GM21515 (cell line): ENCODE data around the gene NRG3.

Source experiments
- ATAC-seq: cut with Tn5 transposase; IDR thresholded peaks from one replicate; pipeline ENCODE4 v1.9.1; 2021; ENCODE audit not compliant: unreplicated experiment

NRG3 gene

DNA sequence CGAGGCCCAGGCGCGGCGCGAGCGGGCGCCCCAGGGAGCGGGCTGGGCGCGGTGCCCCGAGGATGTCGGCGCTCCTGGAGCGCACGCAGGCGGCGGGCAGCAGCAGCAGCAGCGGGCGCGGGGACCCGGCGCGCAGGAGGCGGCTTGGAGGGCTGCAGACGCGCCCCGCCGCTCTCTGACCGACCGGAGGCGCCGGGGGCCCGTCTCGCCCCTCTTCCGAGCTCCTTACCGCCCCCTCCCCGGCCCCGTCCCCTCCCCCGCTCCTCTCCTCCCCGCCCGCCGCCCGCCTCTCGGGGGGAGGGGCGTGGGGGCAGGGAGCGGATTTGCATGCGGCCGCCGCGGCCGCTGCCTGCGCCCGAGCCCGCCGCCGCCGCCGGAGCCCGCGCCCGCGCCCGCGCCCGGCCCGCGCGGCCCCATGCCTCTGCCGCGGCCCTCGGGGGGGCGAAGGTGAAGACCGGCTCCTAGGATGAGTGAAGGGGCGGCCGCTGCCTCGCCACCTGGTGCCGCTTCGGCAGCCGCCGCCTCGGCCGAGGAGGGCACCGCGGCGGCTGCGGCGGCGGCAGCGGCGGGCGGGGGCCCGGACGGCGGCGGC, at the start of gene NRG3:
TSS of gene NRG3 (plus strand) at position 320 of the 592 bp plus-strand sequence.
- no peak for ATAC-seq

DNA sequence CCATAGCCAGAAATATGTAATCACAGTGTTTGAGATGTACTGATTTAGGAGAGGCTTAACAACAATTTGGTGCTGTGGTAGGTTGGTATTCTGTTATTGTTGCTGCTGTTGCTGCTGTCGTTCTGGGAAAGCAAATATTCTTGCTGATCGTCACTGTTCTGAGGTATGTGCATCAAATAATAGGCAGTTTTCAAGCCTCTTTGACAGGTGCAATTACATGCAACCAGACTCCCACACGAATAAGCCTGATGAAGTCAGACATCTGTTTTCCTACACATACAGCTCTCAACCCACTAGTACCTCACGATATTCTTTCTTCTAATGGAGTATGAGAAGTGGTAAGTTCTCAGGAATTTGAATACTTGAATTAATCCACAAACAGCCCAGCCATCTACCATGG, 46.7 kb upstream of the NRG3 start:
- ATAC-seq: no peak

DNA sequence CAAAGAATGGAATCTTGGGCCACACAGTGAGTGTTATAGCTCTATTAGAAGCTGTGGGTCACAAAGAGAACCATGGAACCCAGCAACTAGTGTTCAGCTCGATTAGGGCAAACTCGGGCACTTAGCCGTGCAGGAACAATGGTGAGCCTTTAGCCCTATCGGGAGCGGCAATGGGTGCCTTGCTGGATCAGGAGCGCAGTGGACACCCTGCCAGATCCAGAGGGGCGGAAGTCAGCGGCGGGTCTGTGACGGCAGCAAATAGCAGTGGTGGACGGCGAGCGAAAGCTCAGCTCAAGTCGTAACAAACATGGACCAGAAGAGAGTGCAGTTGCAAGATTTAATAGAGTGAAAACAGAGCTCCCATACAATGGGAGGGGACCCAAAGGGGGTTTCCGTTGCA, 43.9 kb upstream of the NRG3 start:
- ATAC-seq: no peak

- no peak for ATAC-seq
Measured at GRCh38 chr10:81838950-81839349, 36.0 kb upstream of the NRG3 start.

DNA sequence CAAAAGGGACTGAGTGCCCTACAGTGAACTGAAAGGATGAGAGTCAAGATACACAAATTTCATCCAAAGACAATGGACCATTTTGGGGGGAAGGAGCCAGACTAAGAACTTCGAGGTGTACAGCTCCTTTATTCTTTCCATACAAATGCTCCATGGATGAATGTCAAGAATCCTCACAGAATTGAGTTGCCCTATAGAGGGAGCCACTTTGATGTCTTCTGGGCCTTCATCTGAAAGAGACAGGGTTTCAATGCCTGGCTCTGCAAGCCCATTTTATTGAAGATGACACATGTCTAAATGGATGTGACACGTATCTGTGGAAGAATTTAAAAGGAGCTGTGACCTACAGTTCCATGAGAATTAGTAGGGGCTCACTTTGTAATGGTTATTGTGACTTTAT, 32.0 kb upstream of the NRG3 start:
- no peak for ATAC-seq

GRCh38 chr10:81847675-81848074, 27.3 kb upstream of the NRG3 start:
- ATAC-seq: no peak

DNA sequence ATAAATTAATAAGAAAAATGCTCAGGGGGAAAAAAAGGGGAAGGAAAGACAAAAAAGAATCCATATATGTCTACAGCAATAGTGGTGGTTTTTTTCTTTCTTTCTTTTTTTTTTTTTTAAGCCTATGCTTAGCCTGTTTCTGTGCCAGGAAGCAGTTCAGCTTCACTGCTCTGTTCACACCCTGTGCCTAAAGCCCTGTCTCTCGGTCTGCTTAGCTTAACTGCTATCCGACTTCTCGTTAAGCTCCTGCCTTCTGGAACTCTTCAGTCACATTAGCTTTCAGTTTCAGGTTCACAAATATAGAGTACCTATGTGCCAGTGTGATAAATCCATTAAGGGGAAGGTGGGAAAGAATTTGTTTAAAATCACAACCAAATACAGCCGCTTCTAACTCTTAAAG, 26.5 kb upstream of the NRG3 start:
- no peak for ATAC-seq

DNA sequence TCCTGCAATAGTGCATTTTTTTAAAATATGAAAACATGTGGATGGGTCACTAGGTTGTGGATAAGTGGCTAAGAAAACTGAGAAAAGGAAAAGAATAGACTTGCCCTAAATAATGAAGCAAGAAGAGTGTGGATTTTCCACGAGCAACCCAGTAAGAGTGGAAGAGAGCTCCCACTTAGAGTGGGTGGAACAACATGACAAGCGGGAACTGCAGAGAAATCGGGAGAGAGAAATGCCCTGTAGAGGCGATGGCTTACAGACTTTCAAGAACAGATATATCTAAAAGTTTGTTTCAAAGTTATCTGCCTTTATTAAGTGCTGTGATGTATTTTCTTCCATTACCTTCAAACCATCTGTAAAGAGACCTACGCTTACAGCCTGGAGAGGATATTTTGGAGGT, 26.1 kb upstream of the NRG3 start:
- no peak for ATAC-seq

DNA sequence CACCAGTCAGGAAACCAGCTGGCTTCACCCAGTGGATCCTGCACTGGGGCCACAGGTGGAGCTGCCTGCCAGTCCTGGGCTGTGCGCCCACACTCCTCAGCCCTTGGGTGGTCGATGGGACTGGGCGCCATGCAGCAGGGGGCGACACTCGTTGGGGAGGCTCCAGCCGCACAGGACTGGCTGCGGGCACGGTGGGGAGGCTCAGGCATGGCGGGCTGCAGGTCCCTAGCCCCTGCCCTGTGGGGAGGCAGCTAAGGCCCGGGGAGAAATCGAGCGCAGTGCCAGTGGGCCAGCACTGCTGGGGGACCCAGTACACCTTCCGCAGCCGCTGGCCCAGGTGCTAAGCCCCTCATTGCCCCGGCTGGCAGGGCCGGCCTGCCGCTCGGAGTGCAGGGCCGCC, 12.4 kb upstream of the NRG3 start:
- no peak for ATAC-seq

GRCh38 chr10:81863771-81864170, 11.2 kb upstream of the NRG3 start:
- ATAC-seq: no peak

- ATAC-seq: no peak
Measured at GRCh38 chr10:81865581-81865980, 9.4 kb upstream of the NRG3 start.

DNA sequence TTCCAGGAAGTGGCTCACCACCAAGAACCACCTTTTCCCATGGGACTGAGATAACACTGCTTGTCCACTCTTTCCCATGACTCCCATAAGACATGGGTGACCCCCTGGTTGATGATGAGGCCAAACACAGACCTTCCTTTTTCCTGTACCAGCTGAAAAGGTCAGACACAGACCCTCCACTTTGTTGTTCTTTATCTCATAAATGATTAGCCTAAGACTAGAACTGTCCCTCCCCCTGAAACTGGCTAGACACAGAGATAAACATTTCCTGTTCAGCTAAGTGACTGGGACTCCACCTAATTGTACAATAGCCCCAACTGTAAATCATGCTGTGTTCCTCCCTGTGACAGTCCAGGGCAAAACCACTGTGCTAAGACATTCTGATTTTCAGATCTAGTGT, 8.2 kb upstream of the NRG3 start:
- peak; percentile 89 for ATAC-seq

- no peak for ATAC-seq
Measured at GRCh38 chr10:81870472-81870871, 4.5 kb upstream of the NRG3 start.

DNA sequence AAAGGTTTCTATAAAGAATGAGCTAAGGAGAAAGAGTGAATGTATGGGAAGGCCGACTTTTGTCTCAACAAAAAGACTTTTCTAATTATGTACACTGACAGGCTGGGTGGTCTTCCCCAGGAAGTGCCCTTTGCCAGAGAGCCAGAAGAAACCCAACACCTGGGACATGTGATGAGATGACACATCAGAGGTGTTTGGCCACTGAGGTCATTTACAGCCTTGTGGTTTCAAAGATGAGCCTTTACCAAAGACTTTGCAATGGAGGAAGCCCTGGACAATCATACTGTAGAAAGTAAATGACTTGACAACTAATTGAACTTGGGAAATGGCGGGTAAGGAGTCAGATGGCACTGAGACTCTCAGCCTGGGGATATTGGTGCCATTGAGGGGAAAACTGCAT, 3.4 kb upstream of the NRG3 start:
- no peak for ATAC-seq

DNA sequence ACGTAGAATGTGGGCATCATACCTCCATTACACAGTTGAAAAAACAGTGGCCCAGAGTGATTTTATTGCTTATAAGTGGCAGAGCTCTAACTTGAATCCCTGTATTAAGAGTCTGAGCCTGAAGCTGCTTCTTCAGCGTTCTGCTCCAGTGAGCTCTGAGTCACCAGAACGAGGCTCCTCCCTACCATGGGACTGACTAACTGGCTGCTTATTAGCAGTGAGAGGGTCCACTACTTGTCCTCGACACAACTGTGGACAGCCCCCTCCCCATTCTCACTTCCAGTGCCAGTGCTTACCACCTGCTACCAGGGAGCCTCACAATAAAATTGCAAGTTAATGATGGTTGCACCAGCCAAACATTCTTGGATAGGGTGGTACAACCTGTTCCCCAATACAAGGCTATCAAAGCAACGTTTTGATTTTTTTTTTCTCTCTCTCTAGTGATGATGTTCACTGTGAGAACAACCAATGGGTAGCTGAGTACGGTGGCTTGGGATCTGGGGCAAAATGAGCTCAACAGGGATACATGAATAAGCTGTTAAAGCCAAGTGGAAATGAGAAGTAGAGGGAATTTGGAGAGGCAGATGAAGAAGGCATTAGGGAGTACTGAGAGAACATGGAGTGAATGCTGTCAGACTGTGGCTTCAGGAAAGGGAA, 2.7 kb upstream of the NRG3 start:
- no peak for ATAC-seq

- no peak for ATAC-seq
Measured at GRCh38 chr10:81873231-81873931, 1.6 kb upstream of the NRG3 start.

DNA sequence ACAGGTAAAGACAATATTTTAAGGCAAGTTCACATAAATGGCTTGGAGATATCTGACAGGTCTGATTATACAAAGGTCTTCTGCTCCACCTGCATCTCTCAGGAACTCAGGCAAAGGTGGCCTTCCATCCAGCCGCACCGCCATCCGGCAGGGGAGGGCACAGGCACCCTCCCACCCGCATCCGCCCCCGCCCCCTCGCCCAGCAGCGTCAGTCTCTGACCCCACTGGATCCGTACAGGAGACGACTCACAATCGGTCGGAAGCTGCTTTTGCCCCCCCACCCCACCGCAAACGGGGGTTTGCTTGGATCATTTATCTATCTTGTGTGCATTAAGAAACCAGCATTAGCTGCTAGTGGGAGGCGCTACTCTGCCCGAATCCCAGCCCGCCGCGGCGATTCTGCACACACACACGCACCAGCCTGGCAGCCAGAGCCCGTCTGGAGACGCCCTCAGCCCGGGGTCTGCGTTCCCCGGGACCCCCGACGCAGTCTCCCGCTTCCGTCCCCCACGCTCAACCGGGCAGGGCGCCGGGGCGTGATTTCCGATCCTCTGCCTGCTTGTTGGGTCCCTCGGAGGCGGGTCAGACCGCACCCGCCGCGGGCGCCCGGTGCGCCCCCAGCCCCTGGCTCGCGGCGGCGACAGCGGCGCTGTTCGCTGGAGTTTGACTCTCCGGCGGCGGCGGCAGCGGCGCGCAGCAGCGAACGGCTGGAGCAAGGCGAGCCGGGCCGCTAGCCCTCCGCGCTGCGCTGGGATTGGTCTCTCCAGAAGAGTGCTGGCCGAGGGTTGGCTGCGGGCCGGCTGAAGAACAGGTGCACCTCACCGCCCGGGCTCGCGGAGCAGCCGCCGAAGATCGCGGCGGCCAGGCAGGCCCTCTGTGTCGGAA, 820 bp upstream of the NRG3 start:
- ATAC-seq: no peak

GRCh38 chr10:81875467-81876252, 666 bp downstream of the NRG3 start:
- no peak for ATAC-seq

GRCh38 chr10:81876253-81877077, 1.5 kb downstream of the NRG3 start:
- ATAC-seq: no peak

- ATAC-seq: no peak
Measured at GRCh38 chr10:81877596-81877995, 2.6 kb downstream of the NRG3 start.
